OCI-LY1 (cell line): ENCODE results near the gene UBR3.

ENCODE experiments used
- EZH2 ChIP-seq: fragments of 200-600 bp; sonication (generic), shearing (Covaris generic); IDR thresholded peaks from 2 replicates; pipeline ENCODE4 v1.8.0; 2017; ENCODE audit warnings: borderline replicate concordance, mixed run types, mild to moderate bottlenecking, antibody characterized with exemption, low read length, moderate library complexity, mixed read lengths
- TF ChIP-seq, protein P1 (sequence below): fragments of 200-600 bp; sonication (generic), shearing (Covaris generic); IDR thresholded peaks from 2 replicates; pipeline ENCODE4 v1.5.1; 2017; ENCODE audit warnings: mild to moderate bottlenecking, antibody characterized with exemption, low read length, moderate library complexity, mixed read lengths

DNA sequence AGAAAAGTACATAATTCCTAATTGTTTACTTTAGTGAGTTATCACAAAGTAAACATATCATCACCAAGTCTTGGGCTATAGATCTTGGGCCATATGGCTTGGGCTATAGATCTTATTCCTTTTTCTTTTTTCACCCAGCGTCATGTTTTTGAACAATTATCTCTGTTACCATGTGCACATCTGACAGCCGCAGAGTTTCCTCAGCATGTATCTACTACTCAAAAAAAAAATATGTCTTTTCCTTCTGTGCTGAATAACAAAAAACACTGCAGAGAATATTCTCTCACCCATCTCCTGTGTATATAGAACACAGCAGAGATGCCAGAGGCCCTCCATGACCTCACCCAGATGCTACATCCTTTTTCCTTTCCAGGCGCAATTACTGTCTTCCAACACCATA is 274.5 kb downstream of the UBR3 start:
- TF ChIP-seq, protein P1, sequence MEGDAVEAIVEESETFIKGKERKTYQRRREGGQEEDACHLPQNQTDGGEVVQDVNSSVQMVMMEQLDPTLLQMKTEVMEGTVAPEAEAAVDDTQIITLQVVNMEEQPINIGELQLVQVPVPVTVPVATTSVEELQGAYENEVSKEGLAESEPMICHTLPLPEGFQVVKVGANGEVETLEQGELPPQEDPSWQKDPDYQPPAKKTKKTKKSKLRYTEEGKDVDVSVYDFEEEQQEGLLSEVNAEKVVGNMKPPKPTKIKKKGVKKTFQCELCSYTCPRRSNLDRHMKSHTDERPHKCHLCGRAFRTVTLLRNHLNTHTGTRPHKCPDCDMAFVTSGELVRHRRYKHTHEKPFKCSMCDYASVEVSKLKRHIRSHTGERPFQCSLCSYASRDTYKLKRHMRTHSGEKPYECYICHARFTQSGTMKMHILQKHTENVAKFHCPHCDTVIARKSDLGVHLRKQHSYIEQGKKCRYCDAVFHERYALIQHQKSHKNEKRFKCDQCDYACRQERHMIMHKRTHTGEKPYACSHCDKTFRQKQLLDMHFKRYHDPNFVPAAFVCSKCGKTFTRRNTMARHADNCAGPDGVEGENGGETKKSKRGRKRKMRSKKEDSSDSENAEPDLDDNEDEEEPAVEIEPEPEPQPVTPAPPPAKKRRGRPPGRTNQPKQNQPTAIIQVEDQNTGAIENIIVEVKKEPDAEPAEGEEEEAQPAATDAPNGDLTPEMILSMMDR = no peak
- TF ChIP-seq EZH2 = no peak
